Liver (tissue), 9 donors: ENCODE data around the gene NANOS1. TPM values are rescaled to one million over a fixed set of nuclear protein-coding genes. Genes with fewer than 3 reads are reported as not detected.
A peak's percentile ranks its signal among the peaks of the same experiment; 100 is the strongest.

Experiments
- DNase-seq: peaks from one replicate; pipeline ENCODE4 v3.0.0-alpha.2; 2017; ENCODE audit warnings: low spot score
- H3K27ac ChIP-seq, 2 donors: one replicate each; pipeline ENCODE4 v1.7.0; 2013; ENCODE audit warnings: inconsistent platforms in 2 of 2, low read length in 2 of 2, control low read depth in 1 of 2, low read depth in 1 of 2, mild to moderate bottlenecking in 1 of 2
- H3K27me3 ChIP-seq, 4 donors: one replicate each; pipeline versions ENCODE4 v1.6.1 to v1.7.0; 2013; ENCODE audit warnings: low read length in 3 of 4, inconsistent platforms in 1 of 4, mild to moderate bottlenecking in 1 of 4, moderate library complexity in 1 of 4; ENCODE audit not compliant: control insufficient read depth in 4 of 4, insufficient read depth in 4 of 4
- H3K36me3 ChIP-seq, 4 donors: one replicate each; pipeline versions ENCODE4 v1.6.1 to v1.7.0; 2013; ENCODE audit warnings: low read length in 3 of 4, mild to moderate bottlenecking in 3 of 4, low read depth in 1 of 4, moderate library complexity in 1 of 4; ENCODE audit not compliant: control insufficient read depth in 4 of 4, insufficient read depth in 3 of 4
- H3K4me1 ChIP-seq, 4 donors: one replicate each; pipeline versions ENCODE4 v1.6.1 to v1.7.0; 2013; ENCODE audit warnings: low read length in 3 of 4, mild to moderate bottlenecking in 3 of 4, moderate library complexity in 1 of 4; ENCODE audit not compliant: control insufficient read depth in 4 of 4, insufficient read depth in 4 of 4
- H3K4me3 ChIP-seq, 3 donors: one replicate each; pipeline versions ENCODE4 v1.6.1 to v1.7.0; 2013; ENCODE audit warnings: low read length in 3 of 3, control low read depth in 1 of 3, low read depth in 1 of 3, mild to moderate bottlenecking in 1 of 3
- H3K9ac ChIP-seq, 2 donors: one replicate each; pipeline ENCODE4 v1.7.0; 2013; ENCODE audit warnings: low read length in 2 of 2, mild to moderate bottlenecking in 2 of 2, moderate library complexity in 2 of 2, control low read depth in 1 of 2, low read depth in 1 of 2
- H3K9me3 ChIP-seq, 4 donors: one replicate each; pipeline versions ENCODE4 v1.6.1 to v1.7.0; 2013; ENCODE audit warnings: low read length in 3 of 4; ENCODE audit not compliant: control insufficient read depth in 4 of 4
- ATF3 ChIP-seq: IDR thresholded peaks from 2 replicates; pipeline ENCODE4 v1.6.1; 2016; ENCODE audit warnings: antibody characterized with exemption
- EGR1 ChIP-seq, 2 donors: IDR thresholded peaks; 2 replicates each; pipeline ENCODE4 v1.6.1; 2016 to 2018; ENCODE audit warnings: antibody characterized with exemption in 2 of 2, low read depth in 2 of 2
- FOXA1 ChIP-seq: IDR thresholded peaks from 2 replicates; pipeline ENCODE4 v1.6.1; 2016; ENCODE audit warnings: antibody characterized with exemption
- FOXA2 ChIP-seq: IDR thresholded peaks from 2 replicates; pipeline ENCODE4 v1.6.1; 2016; ENCODE audit warnings: antibody characterized with exemption
- GABPA ChIP-seq, 2 donors: IDR thresholded peaks in 1 of 2; conservative IDR thresholded peaks in 1 of 2; 2 replicates each; pipeline ENCODE4 v1.6.1; 2016; ENCODE audit warnings: antibody characterized with exemption in 2 of 2, mild to moderate bottlenecking in 1 of 2, moderate library complexity in 1 of 2
- HNF4A ChIP-seq, 2 donors: conservative IDR thresholded peaks; 2 replicates each; pipeline ENCODE4 v1.6.1; 2016; ENCODE audit warnings: antibody characterized with exemption in 2 of 2, mild to moderate bottlenecking in 2 of 2
- JUND ChIP-seq, 2 donors: IDR thresholded peaks; 2 replicates each; pipeline ENCODE4 v1.6.1; 2016; ENCODE audit warnings: antibody characterized with exemption in 2 of 2
- MAX ChIP-seq: IDR thresholded peaks from 2 replicates; pipeline ENCODE4 v1.6.1; 2016; ENCODE audit warnings: antibody characterized with exemption
- NR2F2 ChIP-seq: IDR thresholded peaks from 2 replicates; pipeline ENCODE4 v1.6.1; 2016; ENCODE audit warnings: antibody characterized with exemption
- RAD21 ChIP-seq, 2 donors: IDR thresholded peaks; 2 replicates each; pipeline ENCODE4 v1.6.1; 2016; ENCODE audit warnings: antibody characterized with exemption in 2 of 2, mild to moderate bottlenecking in 2 of 2
- REST ChIP-seq: IDR thresholded peaks from 2 replicates; pipeline ENCODE4 v1.6.1; 2016; ENCODE audit warnings: antibody characterized with exemption, mild to moderate bottlenecking
- RXRA ChIP-seq, 2 donors: IDR thresholded peaks; 2 replicates each; pipeline ENCODE4 v1.6.1; 2017 to 2018; ENCODE audit warnings: antibody characterized with exemption in 2 of 2, mild to moderate bottlenecking in 1 of 2
- SP1 ChIP-seq: IDR thresholded peaks from 2 replicates; pipeline ENCODE4 v1.6.1; 2018; ENCODE audit warnings: antibody characterized with exemption, mild to moderate bottlenecking
- TAF1 ChIP-seq: conservative IDR thresholded peaks from 2 replicates; pipeline ENCODE4 v1.6.1; 2016; ENCODE audit warnings: antibody characterized with exemption, mild to moderate bottlenecking
- YY1 ChIP-seq: IDR thresholded peaks from 2 replicates; pipeline ENCODE4 v1.6.1; 2016; ENCODE audit warnings: antibody characterized with exemption, mild to moderate bottlenecking
- WGBS: extraction: QIAGEN DNeasy Blood & Tissue Kit; methylation state at CpG from one replicate; pipeline ENCODE4 v1.1.7; 2013; 5-methylcytosine and 5-hydroxymethylcytosine counted together
- polyA plus RNA-seq, 2 donors: library from polyadenylated mRNA; stranded (reverse) in 1 of 2; unstranded in 1 of 2; fragments of 200-250 nt in 1 of 2; fragments of >200 nt in 1 of 2; fragmentation: Nextera tagmentation in 1 of 2; extraction: Ambion mirVana in 1 of 2; gene quantifications; one replicate each; pipeline versions ENCODE4 v1.2.1 to v1.2.3, GENCODE V29; 2013 to 2015
- total RNA-seq, 2 donors: library from RNA; depleted of rRNA; stranded (reverse); fragments of >200 nt; gene quantifications; one replicate each; pipeline ENCODE4 v1.2.3, GENCODE V29; 2014
- TF ChIP-seq, protein P1 (sequence below): IDR thresholded peaks from 2 replicates; pipeline ENCODE4 v1.6.1; 2016; ENCODE audit warnings: antibody characterized with exemption
- TF ChIP-seq, protein P2 (sequence below): fragments of 150-350 bp; IDR thresholded peaks from 2 replicates; pipeline ENCODE4 v1.5.1; 2017; ENCODE audit warnings: improper control_type of control experiment, low read depth, low read length; ENCODE audit not compliant: missing input control
- donor health status: healthy.
- donor health status: healthy.
- donor health status: healthy.
- donor health status: healthy.
- donor health status: healthy.

The NANOS1 gene
- total and polyA plus RNA-seq, 4 donors = 0.07 to 1.1 (median 0.10) TPM

GRCh38 chr10:119003572-119004289 is 25.8 kb upstream of the NANOS1 start:
- WGBS = 74% methylated on average over 7 of the region's 7 CpGs
- no peak for TF ChIP-seq YY1
- TF ChIP-seq RXRA (IDR thresholded peaks at IDR 0.05) = no peak
- TF ChIP-seq REST = no peak
- no peak for TF ChIP-seq NR2F2
- DNase-seq = peak; percentile 13

DNA sequence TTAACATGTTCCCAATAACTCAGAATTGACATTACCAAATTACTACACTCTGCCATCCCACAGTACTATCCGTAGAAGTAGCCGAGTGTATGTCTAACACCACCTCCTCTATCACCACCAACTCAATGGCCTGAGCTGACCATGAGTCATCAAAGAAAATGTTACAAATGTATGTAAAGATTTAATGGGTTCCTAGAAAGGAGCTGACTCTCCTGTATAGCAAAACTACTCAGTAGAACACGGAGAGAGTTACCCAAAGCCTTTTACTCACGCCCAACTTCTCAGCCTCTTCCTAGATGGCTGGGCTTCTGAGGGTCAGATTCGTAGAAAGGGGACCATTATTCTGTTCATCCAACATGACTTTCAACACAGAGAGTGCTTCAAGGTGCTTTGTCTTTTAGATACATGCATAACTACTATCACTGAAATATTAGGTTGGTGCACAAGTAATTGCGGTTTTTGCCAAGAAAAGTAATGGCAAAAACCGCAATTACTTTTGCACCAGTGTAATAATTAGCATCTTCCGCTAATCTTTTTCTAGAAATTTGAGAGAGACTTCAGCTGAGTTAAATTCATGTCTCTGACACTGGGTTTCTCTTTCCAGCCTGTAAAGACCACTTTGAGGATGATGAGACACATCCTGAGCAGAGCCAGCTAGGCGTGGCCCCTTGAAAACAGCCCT is 24.0 kb upstream of the NANOS1 start:
- 88% methylated on average over 9 of the region's 9 CpGs for WGBS
- no peak for DNase-seq
- TF ChIP-seq EGR1 (IDR thresholded peaks at IDR 0.05; ENCODE audit: low read depth in 2 of 2) (no peak), ATF3 (no peak), FOXA1 (no peak)
- Histone ChIP-seq H3K9me3 (no peaks in the 10 kb centered on the region), H3K9ac (no peak overlapping the region), H3K4me3 (no peak overlapping the region), H3K4me1 (peaks cover 0 to 3% (median under 1%) of the 10 kb centered on the region in 4 donors), H3K27me3 (peaks cover 0 to 2% (median 0%) of the 10 kb centered on the region in 4 donors), H3K27ac (no peak overlapping the region), H3K36me3 (no peaks in the 10 kb centered on the region)

More at GRCh38 chr10:119003572-119004289, 25.8 kb upstream of the NANOS1 start:
- Histone ChIP-seq H3K36me3 (no peaks in the 10 kb centered on the region), H3K4me1 (peaks cover 0 to 3% (median under 1%) of the 10 kb centered on the region in 4 donors), H3K9ac (no peak overlapping the region), H3K27me3 (peaks cover 0 to 2% (median 0%) of the 10 kb centered on the region in 4 donors), H3K9me3 (no peaks in the 10 kb centered on the region), H3K4me3 (no peak overlapping the region), H3K27ac (no peak overlapping the region)

DNA sequence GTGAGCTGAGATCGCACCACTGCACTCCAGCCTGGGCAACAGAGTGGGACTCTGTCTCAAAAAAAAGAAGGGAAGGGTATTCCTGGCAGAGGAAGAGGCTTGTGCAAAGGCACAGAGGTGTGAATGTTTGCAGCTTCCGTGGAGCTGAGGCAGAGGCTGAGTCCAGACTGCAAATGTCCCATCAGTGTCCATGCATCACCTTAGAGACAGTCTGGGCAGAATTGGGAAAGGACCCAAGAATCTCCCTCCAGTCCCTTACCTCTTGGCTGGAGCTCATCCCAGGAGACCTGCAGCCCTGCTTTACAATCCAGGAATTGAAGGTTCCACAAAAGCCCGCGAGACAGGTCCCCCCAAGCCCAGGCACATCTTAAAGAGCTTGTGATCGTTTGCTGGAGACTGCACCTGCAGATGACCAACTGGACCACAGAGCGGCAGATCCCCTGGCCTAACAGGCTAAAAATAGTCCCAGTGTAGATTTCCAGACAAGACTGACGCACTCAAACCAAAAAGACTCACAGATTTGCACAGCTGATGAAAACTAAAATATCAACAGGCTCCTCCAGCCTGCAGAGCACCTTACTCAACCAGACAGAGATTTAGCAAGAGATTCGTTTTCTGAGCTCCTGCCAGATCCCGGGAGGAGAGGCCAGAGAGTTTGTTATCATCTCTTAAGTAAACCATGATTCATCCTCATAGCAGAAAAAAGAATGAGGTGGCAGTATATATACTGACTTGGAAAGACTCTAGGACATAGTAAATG is 22.9 kb upstream of the NANOS1 start:
- H3K27ac ChIP-seq = no peak overlapping the region
- H3K9me3 ChIP-seq = no peaks in the 10 kb centered on the region
- 44% methylated on average over 9 of the region's 9 CpGs for WGBS
- H3K4me1 ChIP-seq = no peaks in the 10 kb centered on the region
- H3K9ac ChIP-seq = no peak overlapping the region
- peaks cover 0 to 2% (median 0%) of the 10 kb centered on the region in 4 donors for H3K27me3 ChIP-seq
- no peak for DNase-seq
- H3K4me3 ChIP-seq = no peak overlapping the region
- no peaks in the 10 kb centered on the region for H3K36me3 ChIP-seq
- TF ChIP-seq JUND (IDR thresholded peaks at IDR 0.05) = peak; percentile 56 to 61
- no peak for TF ChIP-seq GABPA (IDR thresholded peaks at IDR 0.05 in 1 of 2, conservative IDR thresholded peaks at IDR 0.05 in 1 of 2)
- TF ChIP-seq, protein P1, sequence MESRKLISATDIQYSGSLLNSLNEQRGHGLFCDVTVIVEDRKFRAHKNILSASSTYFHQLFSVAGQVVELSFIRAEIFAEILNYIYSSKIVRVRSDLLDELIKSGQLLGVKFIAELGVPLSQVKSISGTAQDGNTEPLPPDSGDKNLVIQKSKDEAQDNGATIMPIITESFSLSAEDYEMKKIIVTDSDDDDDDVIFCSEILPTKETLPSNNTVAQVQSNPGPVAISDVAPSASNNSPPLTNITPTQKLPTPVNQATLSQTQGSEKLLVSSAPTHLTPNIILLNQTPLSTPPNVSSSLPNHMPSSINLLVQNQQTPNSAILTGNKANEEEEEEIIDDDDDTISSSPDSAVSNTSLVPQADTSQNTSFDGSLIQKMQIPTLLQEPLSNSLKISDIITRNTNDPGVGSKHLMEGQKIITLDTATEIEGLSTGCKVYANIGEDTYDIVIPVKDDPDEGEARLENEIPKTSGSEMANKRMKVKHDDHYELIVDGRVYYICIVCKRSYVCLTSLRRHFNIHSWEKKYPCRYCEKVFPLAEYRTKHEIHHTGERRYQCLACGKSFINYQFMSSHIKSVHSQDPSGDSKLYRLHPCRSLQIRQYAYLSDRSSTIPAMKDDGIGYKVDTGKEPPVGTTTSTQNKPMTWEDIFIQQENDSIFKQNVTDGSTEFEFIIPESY = no peak
- no peak for TF ChIP-seq ATF3
- no peak for TF ChIP-seq FOXA1
- TF ChIP-seq FOXA2 = no peak
- no peak for TF ChIP-seq SP1
- no peak for TF ChIP-seq MAX
- peak in 1 of 2 donors; percentile 19 for TF ChIP-seq RAD21 (IDR thresholded peaks at IDR 0.05)
- no peak for TF ChIP-seq TAF1
- no peak for TF ChIP-seq NR2F2
- TF ChIP-seq RXRA (IDR thresholded peaks at IDR 0.05) = peak in 1 of 2 donors; percentile 22
- peak in 1 of 2 donors; percentile 12 for TF ChIP-seq HNF4A (conservative IDR thresholded peaks at IDR 0.05)
- TF ChIP-seq, protein P2, sequence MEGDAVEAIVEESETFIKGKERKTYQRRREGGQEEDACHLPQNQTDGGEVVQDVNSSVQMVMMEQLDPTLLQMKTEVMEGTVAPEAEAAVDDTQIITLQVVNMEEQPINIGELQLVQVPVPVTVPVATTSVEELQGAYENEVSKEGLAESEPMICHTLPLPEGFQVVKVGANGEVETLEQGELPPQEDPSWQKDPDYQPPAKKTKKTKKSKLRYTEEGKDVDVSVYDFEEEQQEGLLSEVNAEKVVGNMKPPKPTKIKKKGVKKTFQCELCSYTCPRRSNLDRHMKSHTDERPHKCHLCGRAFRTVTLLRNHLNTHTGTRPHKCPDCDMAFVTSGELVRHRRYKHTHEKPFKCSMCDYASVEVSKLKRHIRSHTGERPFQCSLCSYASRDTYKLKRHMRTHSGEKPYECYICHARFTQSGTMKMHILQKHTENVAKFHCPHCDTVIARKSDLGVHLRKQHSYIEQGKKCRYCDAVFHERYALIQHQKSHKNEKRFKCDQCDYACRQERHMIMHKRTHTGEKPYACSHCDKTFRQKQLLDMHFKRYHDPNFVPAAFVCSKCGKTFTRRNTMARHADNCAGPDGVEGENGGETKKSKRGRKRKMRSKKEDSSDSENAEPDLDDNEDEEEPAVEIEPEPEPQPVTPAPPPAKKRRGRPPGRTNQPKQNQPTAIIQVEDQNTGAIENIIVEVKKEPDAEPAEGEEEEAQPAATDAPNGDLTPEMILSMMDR = no peak
